K562 (cell line): ENCODE measurements around the gene ASIC3. TPM values are rescaled to one million over a fixed set of nuclear protein-coding genes. Genes with fewer than 3 reads are reported as not detected.

Source experiments
- BCL6 ChIP-seq: fragments of 250-450 bp; sonication (Bioruptor Pico); IDR thresholded peaks from 2 replicates; pipeline ENCODE4 v1.4.0; 2020
- BRF1 ChIP-seq: IDR thresholded peaks from 3 replicates; pipeline ENCODE4 v1.6.1; 2011; ENCODE audit warnings: borderline replicate concordance, mild to moderate bottlenecking; ENCODE audit not compliant: insufficient read length; ENCODE audit errors: extremely low read depth
- CREBBP ChIP-seq: IDR thresholded peaks from one replicate; pipeline ENCODE4 v1.6.1; 2012; ENCODE audit warnings: low read depth, mild to moderate bottlenecking, control low read depth, inconsistent platforms, low read length
- KLF6 ChIP-seq: fragments of 250-450 bp; sonication (Bioruptor Pico); IDR thresholded peaks from 2 replicates; pipeline ENCODE4 v1.4.0; 2020; ENCODE audit warnings: mild to moderate bottlenecking, moderate library complexity, borderline replicate concordance
- MCM5 ChIP-seq: fragments of 450-650 bp; IDR thresholded peaks from 2 replicates; pipeline ENCODE4 v1.6.1; 2016; ENCODE audit warnings: low read depth
- NEUROD1 ChIP-seq: fragments of 150-350 bp; IDR thresholded peaks from 2 replicates; pipeline ENCODE4 v1.6.1; 2014; ENCODE audit warnings: borderline replicate concordance, low read length, low read depth; ENCODE audit not compliant: partially characterized antibody
- NR2C2 ChIP-seq, 2 experiments: fragments of 200-800 bp in 1 of 2; sonication (Bioruptor generic) in 1 of 2; sonication (generic) in 1 of 2; formaldehyde crosslinking in 1 of 2; IDR thresholded peaks; 2 replicates each; pipeline versions ENCODE4 v1.6.1 to v1.8.0; 2016 to 2022; ENCODE audit warnings: mild to moderate bottlenecking in 1 of 2, missing compliant biosample characterization in 1 of 2, missing genetic modification characterization in 1 of 2, missing genetic modification reagents in 1 of 2
- PHF8 ChIP-seq: fragments of 200-600 bp; sonication (generic); IDR thresholded peaks from 2 replicates; pipeline ENCODE4 v1.6.1; 2012; ENCODE audit warnings: mixed run types, mild to moderate bottlenecking, inconsistent platforms, low read length, moderate library complexity, borderline replicate concordance
- PHTF2 ChIP-seq: fragments of 250-450 bp; sonication (Bioruptor Pico); IDR thresholded peaks from 2 replicates; pipeline ENCODE4 v1.5.0; 2021; ENCODE audit warnings: mild to moderate bottlenecking
- POLR3A ChIP-seq: IDR thresholded peaks from 2 replicates; pipeline ENCODE4 v1.6.1; 2011; ENCODE audit warnings: borderline replicate concordance, mild to moderate bottlenecking, moderate library complexity; ENCODE audit not compliant: insufficient read length, insufficient read depth; ENCODE audit errors: extremely low read depth
- PURB ChIP-seq: sonication (generic); formaldehyde crosslinking; IDR thresholded peaks from 2 replicates; pipeline ENCODE4 v1.9.0; 2021; ENCODE audit warnings: low read depth, mild to moderate bottlenecking, missing genetic modification reagents
- SLC30A9 ChIP-seq: fragments of 250-450 bp; sonication (Bioruptor Pico); IDR thresholded peaks from 2 replicates; pipeline ENCODE4 v1.8.0; 2022; ENCODE audit warnings: mild to moderate bottlenecking, moderate library complexity
- TBL1XR1 ChIP-seq, 2 experiments: IDR thresholded peaks; 2 replicates each; pipeline ENCODE4 v1.6.1; 2012; ENCODE audit warnings: improper control_type of control experiment in 2 of 2, low read length in 2 of 2, mild to moderate bottlenecking in 1 of 2
- ZNF134 ChIP-seq: fragments of 250-450 bp; sonication (Bioruptor Pico); conservative IDR thresholded peaks from 2 replicates; pipeline ENCODE4 v1.4.0; 2020
- ZNF717 ChIP-seq: fragments of 250-450 bp; sonication (Bioruptor Pico); IDR thresholded peaks from 2 replicates; pipeline ENCODE4 v1.5.0; 2021
- polyA plus RNA-seq, 8 experiments: library from polyadenylated mRNA; depleted of rRNA in 4 of 8; stranded (reverse) in 5 of 8; unstranded in 3 of 8; fragments of >200 nt; fragmentation: Nextera tagmentation in 2 of 8; fragmentation: Illumina TruSeq in 1 of 8; extraction: Ambion mirVana in 2 of 8; extraction: Trizol in 1 of 8; gene quantifications; 2 replicates each; pipeline versions ENCODE4 v1.2.1 to v1.2.3, GENCODE V29; 2011 to 2014; ENCODE audit warnings: inconsistent platforms in 1 of 8, missing spikeins in 1 of 8
- total RNA-seq, 7 experiments: library from RNA; depleted of rRNA in 6 of 7; stranded (reverse); fragments of >200 nt in 6 of 7; fragmentation: Illumina TruSeq in 2 of 7; extraction: Trizol in 2 of 7; gene quantifications; 2 replicates each; pipeline versions ENCODE4 v1.2.1 to v1.2.3, GENCODE V29; 2011 to 2021; ENCODE audit warnings: low replicate concordance in 1 of 7
- TF ChIP-seq, protein P1 (sequence below): sonication (generic); formaldehyde crosslinking; IDR thresholded peaks from 2 replicates; pipeline ENCODE4 v1.8.1; 2023; ENCODE audit warnings: mild to moderate bottlenecking, missing genetic modification reagents
- TF ChIP-seq, protein P2 (sequence below): IDR thresholded peaks from 2 replicates; pipeline ENCODE4 v1.6.1; 2011; ENCODE audit not compliant: insufficient read length; ENCODE audit errors: extremely low read depth
- TF ChIP-seq, protein P3 (sequence below): fragments of 250-450 bp; sonication (Bioruptor Pico); IDR thresholded peaks from 2 replicates; pipeline ENCODE4 v1.8.0; 2022; ENCODE audit warnings: inconsistent platforms, mild to moderate bottlenecking, moderate library complexity, borderline replicate concordance
- TF ChIP-seq, protein P4 (sequence below): fragments of 250-450 bp; sonication (Bioruptor Pico); IDR thresholded peaks from 2 replicates; pipeline ENCODE4 v1.8.0; 2021; ENCODE audit warnings: mild to moderate bottlenecking, moderate library complexity
- TF ChIP-seq, protein P5 (sequence below): fragments of 450-650 bp; formaldehyde crosslinking; conservative IDR thresholded peaks from 2 replicates; pipeline ENCODE4 v1.4.0; 2022; ENCODE audit warnings: mild to moderate bottlenecking, missing genetic modification characterization
- TF ChIP-seq, protein P6 (sequence below): fragments of 250-450 bp; sonication (Bioruptor Pico); IDR thresholded peaks from 2 replicates; pipeline ENCODE4 v1.9.0; 2021; ENCODE audit warnings: mild to moderate bottlenecking

ASIC3 gene
- total and polyA plus RNA-seq, 9 of the 15 experiments (the other 6 are each of a cell fraction or from before 2014, with no cell fraction given), result 0.11 to 5.0 (median 0.87) TPM

DNA sequence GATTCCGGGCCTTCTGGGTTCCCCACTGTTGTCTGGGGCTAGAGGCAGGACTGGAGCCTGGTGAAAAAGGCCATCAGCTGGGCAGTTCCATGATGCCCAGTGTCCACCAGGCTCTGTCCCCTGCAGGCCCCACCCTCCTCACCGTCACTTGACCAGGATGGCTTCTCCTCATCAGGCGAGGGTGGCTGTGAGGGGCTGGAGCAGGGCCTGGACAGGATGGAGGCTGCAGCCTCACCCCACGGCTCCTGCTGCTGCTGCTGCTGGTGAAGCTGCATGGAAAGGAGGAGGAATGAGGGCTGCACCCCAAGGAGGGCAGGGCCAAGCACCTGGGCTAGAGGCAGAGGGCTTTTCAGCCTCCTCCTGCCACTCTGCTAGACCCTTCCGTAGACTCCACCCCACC, 32.4 kb upstream of the ASIC3 start (continued):
- TF ChIP-seq TBL1XR1 (IDR thresholded peaks at IDR 0.05; ENCODE audit: low read length in 2 of 2) (no peak), BRF1 (no peak), PHTF2 (no peak), PHF8 (no peak), MCM5 (no peak), POLR3A (no peak), PURB (CRISPR knock-in tag) (no peak), BCL6 (CRISPR knock-in tag) (no peak), SLC30A9 (CRISPR knock-in tag) (no peak), ZNF134 (peak; percentile 92), KLF6 (CRISPR knock-in tag) (no peak), NR2C2 (CRISPR knock-in tag; IDR thresholded peaks at IDR 0.05) (no peak), NR2C2 (tag; IDR thresholded peaks at IDR 0.05) (no peak), CREBBP (no peak), ZNF717 (CRISPR knock-in tag) (no peak), NEUROD1 (no peak)
- TF ChIP-seq, protein P1, sequence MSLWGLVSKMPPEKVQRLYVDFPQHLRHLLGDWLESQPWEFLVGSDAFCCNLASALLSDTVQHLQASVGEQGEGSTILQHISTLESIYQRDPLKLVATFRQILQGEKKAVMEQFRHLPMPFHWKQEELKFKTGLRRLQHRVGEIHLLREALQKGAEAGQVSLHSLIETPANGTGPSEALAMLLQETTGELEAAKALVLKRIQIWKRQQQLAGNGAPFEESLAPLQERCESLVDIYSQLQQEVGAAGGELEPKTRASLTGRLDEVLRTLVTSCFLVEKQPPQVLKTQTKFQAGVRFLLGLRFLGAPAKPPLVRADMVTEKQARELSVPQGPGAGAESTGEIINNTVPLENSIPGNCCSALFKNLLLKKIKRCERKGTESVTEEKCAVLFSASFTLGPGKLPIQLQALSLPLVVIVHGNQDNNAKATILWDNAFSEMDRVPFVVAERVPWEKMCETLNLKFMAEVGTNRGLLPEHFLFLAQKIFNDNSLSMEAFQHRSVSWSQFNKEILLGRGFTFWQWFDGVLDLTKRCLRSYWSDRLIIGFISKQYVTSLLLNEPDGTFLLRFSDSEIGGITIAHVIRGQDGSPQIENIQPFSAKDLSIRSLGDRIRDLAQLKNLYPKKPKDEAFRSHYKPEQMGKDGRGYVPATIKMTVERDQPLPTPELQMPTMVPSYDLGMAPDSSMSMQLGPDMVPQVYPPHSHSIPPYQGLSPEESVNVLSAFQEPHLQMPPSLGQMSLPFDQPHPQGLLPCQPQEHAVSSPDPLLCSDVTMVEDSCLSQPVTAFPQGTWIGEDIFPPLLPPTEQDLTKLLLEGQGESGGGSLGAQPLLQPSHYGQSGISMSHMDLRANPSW (CRISPR knock-in tag), result no peak
- TF ChIP-seq, protein P2, sequence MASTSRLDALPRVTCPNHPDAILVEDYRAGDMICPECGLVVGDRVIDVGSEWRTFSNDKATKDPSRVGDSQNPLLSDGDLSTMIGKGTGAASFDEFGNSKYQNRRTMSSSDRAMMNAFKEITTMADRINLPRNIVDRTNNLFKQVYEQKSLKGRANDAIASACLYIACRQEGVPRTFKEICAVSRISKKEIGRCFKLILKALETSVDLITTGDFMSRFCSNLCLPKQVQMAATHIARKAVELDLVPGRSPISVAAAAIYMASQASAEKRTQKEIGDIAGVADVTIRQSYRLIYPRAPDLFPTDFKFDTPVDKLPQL, result no peak
- TF ChIP-seq, protein P3, sequence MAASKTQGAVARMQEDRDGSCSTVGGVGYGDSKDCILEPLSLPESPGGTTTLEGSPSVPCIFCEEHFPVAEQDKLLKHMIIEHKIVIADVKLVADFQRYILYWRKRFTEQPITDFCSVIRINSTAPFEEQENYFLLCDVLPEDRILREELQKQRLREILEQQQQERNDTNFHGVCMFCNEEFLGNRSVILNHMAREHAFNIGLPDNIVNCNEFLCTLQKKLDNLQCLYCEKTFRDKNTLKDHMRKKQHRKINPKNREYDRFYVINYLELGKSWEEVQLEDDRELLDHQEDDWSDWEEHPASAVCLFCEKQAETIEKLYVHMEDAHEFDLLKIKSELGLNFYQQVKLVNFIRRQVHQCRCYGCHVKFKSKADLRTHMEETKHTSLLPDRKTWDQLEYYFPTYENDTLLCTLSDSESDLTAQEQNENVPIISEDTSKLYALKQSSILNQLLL (CRISPR knock-in tag), result no peak
- TF ChIP-seq, protein P4, sequence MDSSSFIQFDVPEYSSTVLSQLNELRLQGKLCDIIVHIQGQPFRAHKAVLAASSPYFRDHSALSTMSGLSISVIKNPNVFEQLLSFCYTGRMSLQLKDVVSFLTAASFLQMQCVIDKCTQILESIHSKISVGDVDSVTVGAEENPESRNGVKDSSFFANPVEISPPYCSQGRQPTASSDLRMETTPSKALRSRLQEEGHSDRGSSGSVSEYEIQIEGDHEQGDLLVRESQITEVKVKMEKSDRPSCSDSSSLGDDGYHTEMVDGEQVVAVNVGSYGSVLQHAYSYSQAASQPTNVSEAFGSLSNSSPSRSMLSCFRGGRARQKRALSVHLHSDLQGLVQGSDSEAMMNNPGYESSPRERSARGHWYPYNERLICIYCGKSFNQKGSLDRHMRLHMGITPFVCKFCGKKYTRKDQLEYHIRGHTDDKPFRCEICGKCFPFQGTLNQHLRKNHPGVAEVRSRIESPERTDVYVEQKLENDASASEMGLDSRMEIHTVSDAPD, result no peak
- TF ChIP-seq, protein P5, sequence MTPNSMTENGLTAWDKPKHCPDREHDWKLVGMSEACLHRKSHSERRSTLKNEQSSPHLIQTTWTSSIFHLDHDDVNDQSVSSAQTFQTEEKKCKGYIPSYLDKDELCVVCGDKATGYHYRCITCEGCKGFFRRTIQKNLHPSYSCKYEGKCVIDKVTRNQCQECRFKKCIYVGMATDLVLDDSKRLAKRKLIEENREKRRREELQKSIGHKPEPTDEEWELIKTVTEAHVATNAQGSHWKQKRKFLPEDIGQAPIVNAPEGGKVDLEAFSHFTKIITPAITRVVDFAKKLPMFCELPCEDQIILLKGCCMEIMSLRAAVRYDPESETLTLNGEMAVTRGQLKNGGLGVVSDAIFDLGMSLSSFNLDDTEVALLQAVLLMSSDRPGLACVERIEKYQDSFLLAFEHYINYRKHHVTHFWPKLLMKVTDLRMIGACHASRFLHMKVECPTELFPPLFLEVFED (CRISPR knock-in tag), result no peak
- TF ChIP-seq, protein P6, sequence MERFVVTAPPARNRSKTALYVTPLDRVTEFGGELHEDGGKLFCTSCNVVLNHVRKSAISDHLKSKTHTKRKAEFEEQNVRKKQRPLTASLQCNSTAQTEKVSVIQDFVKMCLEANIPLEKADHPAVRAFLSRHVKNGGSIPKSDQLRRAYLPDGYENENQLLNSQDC, result no peak
